Calu3 (cell line): ENCODE data around the gene FKBP15. TPM values are rescaled to one million over a fixed set of nuclear protein-coding genes. Genes with fewer than 3 reads are reported as not detected.
"Not testable (repeated sequence)": the region's sequence is repeated elsewhere in the genome, so short reads cannot be mapped to it uniquely, and the experiment has no call there.

Experiments used
- BruUV-seq: library from RNA; stranded (reverse); fragments of 400-500 nt; replicated peaks from 2 replicates; lab custom pipeline; 2021; lab: Mats Ljungman, UMichigan
- CTCF ChIA-PET: fragments of 300-600 bp; sonication (Branson Sonifier 250); formaldehyde crosslinking; loops from one replicate; lab custom pipeline; 2022; ENCODE audit warnings: antibody characterized with exemption; lab: Charles Lee
- DNase-seq: peaks from one replicate; pipeline ENCODE4 v3.0.0; 2022
- H3K27ac Mint-ChIP-seq: one replicate; pipeline ENCODE4 v1.8.0; 2022; ENCODE audit warnings: mixed read lengths; ENCODE audit not compliant: unreplicated experiment
- H3K27me3 Mint-ChIP-seq: one replicate; pipeline ENCODE4 v1.8.0; 2022; ENCODE audit warnings: mixed read lengths; ENCODE audit not compliant: unreplicated experiment
- H3K36me3 Mint-ChIP-seq: one replicate; pipeline ENCODE4 v1.8.0; 2022; ENCODE audit warnings: mild to moderate bottlenecking, moderate library complexity, mixed read lengths; ENCODE audit not compliant: insufficient read depth, unreplicated experiment
- H3K4me1 Mint-ChIP-seq: one replicate; pipeline ENCODE4 v1.8.0; 2022; ENCODE audit warnings: mild to moderate bottlenecking, low read depth, mixed read lengths; ENCODE audit not compliant: unreplicated experiment
- H3K4me3 Mint-ChIP-seq: one replicate; pipeline ENCODE4 v1.8.0; 2022; ENCODE audit warnings: mild to moderate bottlenecking, low read depth, moderate library complexity, mixed read lengths; ENCODE audit not compliant: unreplicated experiment
- H3K9me3 Mint-ChIP-seq: one replicate; pipeline ENCODE4 v1.8.0; 2022; ENCODE audit warnings: low read depth, mixed read lengths; ENCODE audit not compliant: unreplicated experiment
- intact Hi-C: fragments of 100-400 bp; cut with micrococcal nuclease; formaldehyde crosslinking; loops from one replicate; pipeline ENCODE4 v1.10.0; 2022; ENCODE audit not compliant: unreplicated experiment
- total RNA-seq: library from RNA; stranded (reverse); gene quantifications from 2 replicates; pipeline ENCODE4 v1.2.3, GENCODE V29; 2022
- TF ChIP-seq, protein P1 (sequence below): fragments of 200-600 bp; IDR thresholded peaks from one replicate; pipeline ENCODE4 v1.8.0; 2022; ENCODE audit warnings: antibody characterized with exemption; ENCODE audit not compliant: unreplicated experiment

The FKBP15 gene
- total RNA-seq, 1 experiment from 2014 or later: 19.2 TPM

DNA sequence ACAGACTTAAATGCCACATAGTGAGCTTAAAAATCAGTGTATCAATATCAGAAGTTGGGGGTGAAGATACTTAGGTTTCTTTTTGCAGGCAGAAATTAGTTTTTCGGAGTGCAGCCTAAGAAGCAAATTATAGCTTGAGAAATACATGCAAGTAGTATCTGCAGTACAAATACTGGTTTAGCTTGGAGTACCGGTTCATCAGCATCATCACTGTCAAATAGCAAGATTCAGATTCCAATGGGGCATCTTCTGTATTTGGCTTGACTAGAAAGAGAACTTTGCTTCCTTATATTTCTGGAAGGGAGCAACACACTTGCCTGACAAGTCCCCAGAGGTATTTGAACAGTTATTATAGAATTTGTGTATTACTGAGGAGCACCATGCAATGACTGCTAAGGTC lies 20.1 kb upstream of the FKBP15 start:
- no TSS peak for BruUV-seq
- DNase-seq: no peak
- no peaks in the 10 kb centered on the region for H3K4me1 Mint-ChIP-seq
- CTCF ChIA-PET: interaction anchor here (0.6 kb wide), 1 partner anchor 31 kb away, joined by 4 read pairs; no protein-coding TSS in a partner anchor
- TF ChIP-seq, protein P1, sequence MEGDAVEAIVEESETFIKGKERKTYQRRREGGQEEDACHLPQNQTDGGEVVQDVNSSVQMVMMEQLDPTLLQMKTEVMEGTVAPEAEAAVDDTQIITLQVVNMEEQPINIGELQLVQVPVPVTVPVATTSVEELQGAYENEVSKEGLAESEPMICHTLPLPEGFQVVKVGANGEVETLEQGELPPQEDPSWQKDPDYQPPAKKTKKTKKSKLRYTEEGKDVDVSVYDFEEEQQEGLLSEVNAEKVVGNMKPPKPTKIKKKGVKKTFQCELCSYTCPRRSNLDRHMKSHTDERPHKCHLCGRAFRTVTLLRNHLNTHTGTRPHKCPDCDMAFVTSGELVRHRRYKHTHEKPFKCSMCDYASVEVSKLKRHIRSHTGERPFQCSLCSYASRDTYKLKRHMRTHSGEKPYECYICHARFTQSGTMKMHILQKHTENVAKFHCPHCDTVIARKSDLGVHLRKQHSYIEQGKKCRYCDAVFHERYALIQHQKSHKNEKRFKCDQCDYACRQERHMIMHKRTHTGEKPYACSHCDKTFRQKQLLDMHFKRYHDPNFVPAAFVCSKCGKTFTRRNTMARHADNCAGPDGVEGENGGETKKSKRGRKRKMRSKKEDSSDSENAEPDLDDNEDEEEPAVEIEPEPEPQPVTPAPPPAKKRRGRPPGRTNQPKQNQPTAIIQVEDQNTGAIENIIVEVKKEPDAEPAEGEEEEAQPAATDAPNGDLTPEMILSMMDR: no peak
- H3K36me3 Mint-ChIP-seq: peaks cover 6% of the 10 kb centered on the region
- no peak overlapping the region for H3K27ac Mint-ChIP-seq
- H3K4me3 Mint-ChIP-seq: no peak overlapping the region
- H3K9me3 Mint-ChIP-seq: no peaks in the 10 kb centered on the region
- H3K27me3 Mint-ChIP-seq: no peaks in the 10 kb centered on the region
- intact Hi-C loops: no loop called here

DNA sequence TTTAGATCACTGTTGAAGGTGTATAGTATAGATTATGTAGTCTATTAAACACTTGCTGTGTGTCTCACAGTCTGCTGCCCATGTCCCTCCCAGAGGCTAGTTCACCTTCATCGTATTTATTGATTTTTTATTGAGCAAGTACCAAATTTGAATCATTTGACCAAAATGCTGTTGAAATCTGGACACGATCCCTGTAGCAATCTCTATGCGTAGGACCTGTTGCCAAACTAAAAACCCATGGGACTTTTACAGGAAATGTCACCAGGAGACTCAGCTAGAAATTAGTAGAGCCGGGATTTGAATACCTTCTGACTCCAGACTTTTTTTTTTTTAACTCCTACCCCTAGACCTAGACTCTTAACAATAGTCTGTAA lies 17.8 kb upstream of the FKBP15 start:
- no peaks in the 10 kb centered on the region for H3K9me3 Mint-ChIP-seq
- peaks cover 6% of the 10 kb centered on the region for H3K36me3 Mint-ChIP-seq
- no peak overlapping the region for H3K27ac Mint-ChIP-seq
- intact Hi-C loops: no loop called here
- no peak overlapping the region for H3K4me3 Mint-ChIP-seq
- TF ChIP-seq, protein P1: no peak
- CTCF ChIA-PET: no interaction called here
- no peaks in the 10 kb centered on the region for H3K27me3 Mint-ChIP-seq
- H3K4me1 Mint-ChIP-seq: no peaks in the 10 kb centered on the region
- BruUV-seq: no TSS peak
- DNase-seq: no peak

DNA sequence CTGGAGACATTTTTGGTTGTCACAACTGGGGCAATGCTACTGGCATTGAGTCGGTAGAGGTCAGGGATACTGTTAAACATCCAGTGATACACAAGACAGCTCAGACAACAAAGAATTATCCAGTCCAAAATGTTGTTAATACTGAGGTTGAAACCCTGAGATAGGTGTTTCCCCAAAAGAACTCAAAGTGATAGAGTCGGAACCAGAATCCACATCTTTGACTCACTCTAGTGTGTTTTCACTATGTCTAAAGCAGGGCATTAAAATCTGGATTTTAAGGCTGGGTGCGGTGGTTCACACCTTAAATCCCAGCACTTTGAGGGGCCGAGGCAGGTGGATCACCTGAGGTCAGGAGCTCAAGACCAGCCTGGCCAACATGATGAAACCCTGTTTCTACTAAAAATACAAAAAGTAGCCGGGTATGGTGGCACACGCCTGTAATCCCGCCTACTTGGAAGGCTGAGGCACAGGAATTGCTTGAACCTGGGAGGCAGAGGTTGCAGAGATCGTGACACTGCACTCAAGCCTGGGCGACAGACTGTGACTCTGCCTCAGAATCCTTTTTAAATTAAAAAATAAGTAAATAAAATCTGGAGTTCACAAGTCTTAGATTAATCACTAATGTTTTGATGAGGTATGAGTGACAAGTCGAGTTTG lies 17.3 kb upstream of the FKBP15 start:
- no peak overlapping the region for H3K27ac Mint-ChIP-seq
- no peak overlapping the region for H3K4me3 Mint-ChIP-seq
- DNase-seq: no peak
- no peaks in the 10 kb centered on the region for H3K27me3 Mint-ChIP-seq
- intact Hi-C loops: no loop called here
- TF ChIP-seq, protein P1: no peak
- CTCF ChIA-PET: no interaction called here
- H3K4me1 Mint-ChIP-seq: peaks cover 2% of the 10 kb centered on the region
- H3K36me3 Mint-ChIP-seq: peaks cover 6% of the 10 kb centered on the region
- no TSS peak for BruUV-seq
- no peaks in the 10 kb centered on the region for H3K9me3 Mint-ChIP-seq

DNA sequence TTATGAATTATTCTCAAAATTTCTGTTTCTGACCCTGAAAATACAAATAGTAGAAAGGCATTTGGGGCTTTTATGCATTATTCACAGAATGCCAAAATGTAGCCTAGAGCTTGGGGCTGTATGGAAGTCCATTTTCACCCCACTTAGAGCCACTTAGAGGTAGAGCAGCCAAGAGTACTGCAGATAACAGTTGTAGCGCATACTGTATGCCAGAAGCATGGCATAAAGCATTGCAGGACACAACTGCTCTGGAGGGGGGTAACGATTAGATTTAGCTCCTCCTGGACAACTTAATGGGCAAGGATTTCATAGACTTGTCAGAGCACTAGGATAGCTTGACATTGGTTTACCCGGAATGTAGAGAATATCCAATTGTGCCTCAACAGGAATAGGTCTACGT lies 15.9 kb upstream of the FKBP15 start:
- no TSS peak for BruUV-seq
- peaks cover 7% of the 10 kb centered on the region for H3K4me1 Mint-ChIP-seq
- DNase-seq: no peak
- H3K27ac Mint-ChIP-seq: no peak overlapping the region
- no peaks in the 10 kb centered on the region for H3K9me3 Mint-ChIP-seq
- CTCF ChIA-PET: no interaction called here
- intact Hi-C loops: no loop called here
- TF ChIP-seq, protein P1: no peak
- no peaks in the 10 kb centered on the region for H3K27me3 Mint-ChIP-seq
- peaks cover 6% of the 10 kb centered on the region for H3K36me3 Mint-ChIP-seq
- H3K4me3 Mint-ChIP-seq: no peak overlapping the region

DNA sequence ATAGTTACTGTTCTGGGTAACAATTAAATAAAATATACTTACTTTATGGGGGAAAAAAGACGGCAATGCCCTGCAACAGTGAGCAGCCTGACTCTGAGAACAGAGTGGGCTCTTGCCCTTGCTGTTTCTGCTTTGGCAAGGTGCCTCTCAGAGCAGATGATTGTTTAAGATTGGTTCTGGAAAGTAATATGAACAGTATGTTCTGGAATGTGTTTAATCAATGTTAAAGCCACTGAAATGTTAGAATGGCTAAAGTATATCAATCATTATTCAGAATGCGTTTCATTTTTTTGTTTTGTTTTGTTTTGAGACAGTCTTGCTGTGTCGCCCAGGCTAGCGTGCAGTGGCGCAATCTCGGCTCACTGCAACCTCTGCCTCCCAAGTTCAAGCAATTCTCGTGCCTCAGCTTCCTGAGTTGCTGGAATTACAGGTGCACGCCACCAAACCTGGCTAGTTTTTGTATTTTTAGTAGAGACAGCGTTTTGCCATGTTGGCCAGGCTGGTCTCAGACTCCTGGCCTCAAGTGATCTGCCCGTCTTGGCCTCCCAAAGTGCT lies 14.7 kb upstream of the FKBP15 start:
- H3K36me3 Mint-ChIP-seq, H3K27me3 Mint-ChIP-seq, CTCF ChIA-PET, DNase-seq, H3K9me3 Mint-ChIP-seq, H3K27ac Mint-ChIP-seq, H3K4me1 Mint-ChIP-seq, BruUV-seq, H3K4me3 Mint-ChIP-seq, intact Hi-C loops: not testable (repeated sequence)
